Thyroid gland (tissue), 4 donors: ENCODE results near the gene TBC1D22A. TPM values are rescaled to one million over a fixed set of nuclear protein-coding genes. Genes with fewer than 3 reads are reported as not detected.
"Not testable (repeated sequence)": the region's sequence is repeated elsewhere in the genome, so short reads cannot be mapped to it uniquely, and the experiment has no call there.

Source experiments
- DNase-seq, 2 donors: peaks; one replicate each; pipeline ENCODE4 v3.0.0-alpha.2; 2019
- H3K27ac ChIP-seq, 3 donors: fragments of 200-600 bp; sonication (generic); 1 replicate in 2 of 3; 2 replicates in 1 of 3; pipeline ENCODE4 v1.5.1; 2016 to 2019; ENCODE audit warnings: mild to moderate bottlenecking in 1 of 3, moderate library complexity in 1 of 3
- H3K27me3 ChIP-seq: fragments of 200-600 bp; sonication (generic); one replicate; pipeline ENCODE4 v1.5.1; 2019
- H3K36me3 ChIP-seq, 2 donors: fragments of 200-600 bp; sonication (generic); one replicate each; pipeline ENCODE4 v1.5.1; 2016 to 2019
- H3K4me1 ChIP-seq, 2 donors: fragments of 200-600 bp; sonication (generic); one replicate each; pipeline ENCODE4 v1.5.1; 2017 to 2019
- H3K4me3 ChIP-seq, 3 donors: fragments of 200-600 bp; sonication (generic); replicated peaks in 1 of 3; 1 replicate in 2 of 3; 2 replicates in 1 of 3; pipeline ENCODE4 v1.5.1; 2016; ENCODE audit warnings: mild to moderate bottlenecking in 1 of 3
- H3K9me3 ChIP-seq: fragments of 200-600 bp; sonication (generic); one replicate; pipeline ENCODE4 v1.5.1; 2017
- CTCF ChIP-seq, 6 experiments: fragments of 200-600 bp in 3 of 6; fragments of 450-650 bp in 3 of 6; sonication (generic) in 3 of 6; IDR thresholded peaks; one replicate each; pipeline ENCODE4 v1.5.1; 2016 to 2019; ENCODE audit warnings: antibody characterized with exemption in 6 of 6, mild to moderate bottlenecking in 2 of 6, inconsistent platforms in 1 of 6, moderate library complexity in 1 of 6
- POLR2A ChIP-seq, 2 donors: fragments of 450-650 bp; IDR thresholded peaks; one replicate each; pipeline ENCODE4 v1.6.1; 2017; ENCODE audit warnings: antibody characterized with exemption in 2 of 2, mild to moderate bottlenecking in 2 of 2, moderate library complexity in 1 of 2
- WGBS, 2 donors: methylation state at CpG; one replicate each; pipeline ENCODE4 v1.1.5; 2017; 5-methylcytosine and 5-hydroxymethylcytosine counted together
- intact Hi-C: fragments of 100-400 bp; cut with DNase I; formaldehyde crosslinking; loops from one replicate; pipeline ENCODE4 v1.15.1; 2023
- total RNA-seq, 4 donors: library from RNA; depleted of rRNA; stranded (reverse); fragments of >200 nt; gene quantifications; one replicate each; pipeline ENCODE4 v1.2.3, GENCODE V29; 2016

TBC1D22A gene
- total RNA-seq, 4 donors from 2014 or later: 26.7 to 34.6 (median 33.2) TPM

- intact Hi-C loops: no loop called here
- 83 to 84% methylated on average over 9 to 13 of the region's 15 CpGs for WGBS, 2 donors
- DNase-seq: peak in 1 of 2 donors; percentile 24
- no peak overlapping the region for H3K4me3 ChIP-seq
- no peaks in the 10 kb centered on the region for H3K27me3 ChIP-seq
- peaks cover 17 to 22% of the 10 kb centered on the region in 2 donors for H3K4me1 ChIP-seq
- H3K36me3 ChIP-seq: no peaks in the 10 kb centered on the region
- TF ChIP-seq POLR2A (IDR thresholded peaks at IDR 0.05) (no peak), CTCF (IDR thresholded peaks at IDR 0.05) (no peak)
- no peaks in the 10 kb centered on the region for H3K9me3 ChIP-seq
- H3K27ac ChIP-seq: peak overlapping the region in 1 of 3 donors; percentile 18
These were observed 53.7 kb downstream of the TBC1D22A start for GRCh38 chr22:46815896-46816731.

GRCh38 chr22:46817390-46817789 lies 54.9 kb downstream of the TBC1D22A start:
- H3K27me3 ChIP-seq, H3K36me3 ChIP-seq, H3K4me3 ChIP-seq, H3K9me3 ChIP-seq, H3K27ac ChIP-seq, intact Hi-C loops, DNase-seq: not testable (repeated sequence)
- peaks cover 17 to 22% of the 10 kb centered on the region in 2 donors for H3K4me1 ChIP-seq
- WGBS, 2 donors: 86 to 98% methylated on average over 4 of the region's 4 CpGs

- no peaks in the 10 kb centered on the region for H3K9me3 ChIP-seq
- H3K27me3 ChIP-seq: no peaks in the 10 kb centered on the region
- 89 to 97% methylated on average over 8 of the region's 8 CpGs for WGBS, 2 donors
- no peak for DNase-seq
- no peaks in the 10 kb centered on the region for H3K4me1 ChIP-seq
- H3K36me3 ChIP-seq: no peaks in the 10 kb centered on the region
- intact Hi-C loops: no loop called here
- H3K4me3 ChIP-seq: no peak overlapping the region
- H3K27ac ChIP-seq: no peak overlapping the region
- TF ChIP-seq POLR2A (IDR thresholded peaks at IDR 0.05): no peak
- no peak for TF ChIP-seq CTCF (IDR thresholded peaks at IDR 0.05)
These were observed 60.8 kb downstream of the TBC1D22A start for GRCh38 chr22:46823248-46823647.

GRCh38 chr22:46823654-46824053 lies 61.2 kb downstream of the TBC1D22A start:
- Histone ChIP-seq H3K4me3 (no peak overlapping the region), H3K27ac (no peak overlapping the region), H3K9me3 (no peaks in the 10 kb centered on the region), H3K4me1 (no peaks in the 10 kb centered on the region), H3K36me3 (no peaks in the 10 kb centered on the region), H3K27me3 (no peaks in the 10 kb centered on the region)
- WGBS, 2 donors: 94 to 98% methylated on average over 13 of the region's 13 CpGs
- intact Hi-C loops: no loop called here
- TF ChIP-seq CTCF (IDR thresholded peaks at IDR 0.05): no peak
- no peak for TF ChIP-seq POLR2A (IDR thresholded peaks at IDR 0.05)
- DNase-seq: no peak

- 91 to 95% methylated on average over 9 of the region's 9 CpGs for WGBS, 2 donors
- no peaks in the 10 kb centered on the region for H3K4me1 ChIP-seq
- H3K27me3 ChIP-seq: no peaks in the 10 kb centered on the region
- TF ChIP-seq CTCF (IDR thresholded peaks at IDR 0.05) (no peak), POLR2A (IDR thresholded peaks at IDR 0.05) (no peak)
- no peak overlapping the region for H3K4me3 ChIP-seq
- no peak for DNase-seq
- intact Hi-C loops: no loop called here
- H3K27ac ChIP-seq: no peak overlapping the region
- H3K36me3 ChIP-seq: no peaks in the 10 kb centered on the region
- no peaks in the 10 kb centered on the region for H3K9me3 ChIP-seq
These were observed 62.0 kb downstream of the TBC1D22A start for GRCh38 chr22:46824344-46824909.
